Activated CD4-positive, alpha-beta T cell treated with anti-CD3 and anti-CD28 coated beads for 36 hours (primary cell): ENCODE results near the gene SLC11A1. TPM values are rescaled to one million over a fixed set of nuclear protein-coding genes. Genes with fewer than 3 reads are reported as not detected.

Experiments
- ATAC-seq: fragments of 200-7000 bp; cut with Tn5 transposase; one replicate; pipeline ENCODE4 v1.10.0; 2021; ENCODE audit warnings: mild to moderate bottlenecking, moderate library complexity
- CTCF ChIA-PET: fragments of 350-600 bp; sonication (Branson Sonifier 250); formaldehyde crosslinking; loops from one replicate; lab custom pipeline; 2021; ENCODE audit warnings: antibody characterized with exemption; lab: Charles Lee
- POLR2A ChIA-PET: fragments of 350-600 bp; sonication (Branson Sonifier 250); formaldehyde crosslinking; loops from one replicate; lab custom pipeline; 2021; ENCODE audit warnings: antibody characterized with exemption, inconsistent platforms; lab: Charles Lee
- DNase-seq: peaks from one replicate; pipeline ENCODE4 v3.0.0-alpha.2; 2020
- H3K27ac Mint-ChIP-seq: one replicate; pipeline ENCODE4 v1.8.0; 2021; ENCODE audit warnings: mixed read lengths
- H3K27me3 Mint-ChIP-seq: one replicate; pipeline ENCODE4 v1.8.0; 2021; ENCODE audit warnings: mixed read lengths
- H3K36me3 Mint-ChIP-seq: one replicate; pipeline ENCODE4 v1.8.0; 2021; ENCODE audit warnings: low read depth, mixed read lengths
- H3K4me1 Mint-ChIP-seq: one replicate; pipeline ENCODE4 v1.8.0; 2021; ENCODE audit warnings: mixed read lengths
- H3K4me3 Mint-ChIP-seq: one replicate; pipeline ENCODE4 v1.8.0; 2021; ENCODE audit warnings: mild to moderate bottlenecking, moderate library complexity, mixed read lengths
- H3K9me3 Mint-ChIP-seq: one replicate; pipeline ENCODE4 v1.8.0; 2021; ENCODE audit warnings: low read depth, mixed read lengths
- intact Hi-C, 2 experiments: fragments of 100-400 bp; cut with DNase I in 1 of 2; cut with micrococcal nuclease in 1 of 2; formaldehyde crosslinking; loops; one replicate each; pipeline versions ENCODE4 v1.14.2 to v1.15.1; 2022 to 2024; cut with DNase I, micrococcal nuclease
- total RNA-seq, 2 experiments: library from RNA; stranded (reverse); gene quantifications; one replicate each; pipeline ENCODE4 v1.2.3, GENCODE V29; 2021

Gene SLC11A1
- total RNA-seq, 2 experiments from 2014 or later, result 0.05 to 0.09 TPM

- H3K27me3 Mint-ChIP-seq, result no peaks in the 10 kb centered on the region
- peak overlapping the region; percentile 67 for H3K27ac Mint-ChIP-seq
- ChIA-PET POLR2A (no interaction called here), CTCF (interaction anchor here (0.7 to 1.2 kb wide), 4 partner anchors 41 to 97 kb away, joined by 3 to 6 read pairs (median 4); partner anchors contain the start of genes AAMP and PNKD)
- ATAC-seq, result peak; percentile 96
- intact Hi-C loops, result loop anchor here in 1 of 2 experiments (1.0 kb wide), 1 partner anchor 29 kb away; no protein-coding TSS in a partner anchor
- peaks cover 20% of the 10 kb centered on the region for H3K4me1 Mint-ChIP-seq
- peak overlapping the region; percentile 72 for H3K4me3 Mint-ChIP-seq
- peak; percentile 80 for DNase-seq
- no peaks in the 10 kb centered on the region for H3K36me3 Mint-ChIP-seq
- no peaks in the 10 kb centered on the region for H3K9me3 Mint-ChIP-seq
Measured at GRCh38 chr2:218367415-218368149, 14.5 kb upstream of the SLC11A1 start.

GRCh38 chr2:218368150-218368528, 13.9 kb upstream of the SLC11A1 start:
- no peaks in the 10 kb centered on the region for H3K36me3 Mint-ChIP-seq
- CTCF ChIA-PET, result interaction anchor here (0.8 to 1.2 kb wide), 2 partner anchors 66 to 98 kb away, joined by 3 read pairs; partner anchors contain the start of genes AAMP and PNKD
- no peaks in the 10 kb centered on the region for H3K27me3 Mint-ChIP-seq
- peaks cover 20% of the 10 kb centered on the region for H3K4me1 Mint-ChIP-seq
- intact Hi-C loops, result no loop called here
- DNase-seq (no peak), ATAC-seq (no peak)
- peak overlapping the region; percentile 63 for H3K27ac Mint-ChIP-seq
- H3K4me3 Mint-ChIP-seq, result peak overlapping the region; percentile 72
- POLR2A ChIA-PET, result no interaction called here
- no peaks in the 10 kb centered on the region for H3K9me3 Mint-ChIP-seq

GRCh38 chr2:218368621-218369153, 13.4 kb upstream of the SLC11A1 start:
- DNase-seq (no peak), ATAC-seq (no peak)
- peaks cover 20% of the 10 kb centered on the region for H3K4me1 Mint-ChIP-seq
- no peaks in the 10 kb centered on the region for H3K27me3 Mint-ChIP-seq
- H3K9me3 Mint-ChIP-seq, result no peaks in the 10 kb centered on the region
- no peaks in the 10 kb centered on the region for H3K36me3 Mint-ChIP-seq
- CTCF ChIA-PET, result interaction anchor here (1.2 to 1.5 kb wide), 2 partner anchors 15 to 24 kb away, joined by 4 to 5 read pairs; no protein-coding TSS in a partner anchor
- H3K27ac Mint-ChIP-seq, result no peak overlapping the region
- POLR2A ChIA-PET, result no interaction called here
- intact Hi-C loops, result no loop called here
- peak overlapping the region; percentile 72 for H3K4me3 Mint-ChIP-seq

- ATAC-seq, result no peak
- intact Hi-C loops, result no loop called here
- DNase-seq, result no peak
- ChIA-PET POLR2A (no interaction called here), CTCF (interaction anchor here (0.7 to 1.5 kb wide), 3 partner anchors 14 to 78 kb away, joined by 3 to 5 read pairs (median 4); no protein-coding TSS in a partner anchor)
- Mint-ChIP-seq H3K27ac (no peak overlapping the region), H3K4me3 (no peak overlapping the region), H3K4me1 (peaks cover 20% of the 10 kb centered on the region), H3K9me3 (no peaks in the 10 kb centered on the region), H3K27me3 (no peaks in the 10 kb centered on the region), H3K36me3 (no peaks in the 10 kb centered on the region)
Measured at GRCh38 chr2:218369330-218369729, 12.7 kb upstream of the SLC11A1 start.

- ChIA-PET CTCF (interaction anchor here (0.6 to 1.7 kb wide), 4 partner anchors 12 to 45 kb away, joined by 3 to 5 read pairs (median 4); no protein-coding TSS in a partner anchor), POLR2A (interaction anchor here (0.6 kb wide), 1 partner anchor 34 kb away, joined by 4 read pairs; no protein-coding TSS in a partner anchor)
- peaks cover 20% of the 10 kb centered on the region for H3K4me1 Mint-ChIP-seq
- H3K27me3 Mint-ChIP-seq, result no peaks in the 10 kb centered on the region
- H3K4me3 Mint-ChIP-seq, result no peak overlapping the region
- no peaks in the 10 kb centered on the region for H3K36me3 Mint-ChIP-seq
- H3K27ac Mint-ChIP-seq, result no peak overlapping the region
- DNase-seq (no peak), ATAC-seq (no peak)
- intact Hi-C loops, result no loop called here
- H3K9me3 Mint-ChIP-seq, result no peaks in the 10 kb centered on the region
Measured at GRCh38 chr2:218370410-218371063, 11.5 kb upstream of the SLC11A1 start.

- POLR2A ChIA-PET, result no interaction called here
Measured at GRCh38 chr2:218371983-218372350, 10.1 kb upstream of the SLC11A1 start.

GRCh38 chr2:218374795-218375194, 7.3 kb upstream of the SLC11A1 start:
- intact Hi-C loops, result no loop called here
- Mint-ChIP-seq H3K4me1 (peaks cover 4% of the 10 kb centered on the region), H3K36me3 (no peaks in the 10 kb centered on the region), H3K9me3 (no peaks in the 10 kb centered on the region), H3K27ac (no peak overlapping the region), H3K27me3 (no peaks in the 10 kb centered on the region), H3K4me3 (no peak overlapping the region)
- DNase-seq (no peak), ATAC-seq (no peak)
- CTCF ChIA-PET, result no interaction called here
- POLR2A ChIA-PET, result no interaction called here

More at GRCh38 chr2:218371983-218372350, 10.1 kb upstream of the SLC11A1 start:
- H3K4me3 Mint-ChIP-seq, result no peak overlapping the region
- H3K9me3 Mint-ChIP-seq, result no peaks in the 10 kb centered on the region
- peaks cover 17% of the 10 kb centered on the region for H3K4me1 Mint-ChIP-seq
- no peaks in the 10 kb centered on the region for H3K27me3 Mint-ChIP-seq
- intact Hi-C loops, result no loop called here
- no peak overlapping the region for H3K27ac Mint-ChIP-seq
- ATAC-seq (no peak), DNase-seq (no peak)
- CTCF ChIA-PET, result no interaction called here
- no peaks in the 10 kb centered on the region for H3K36me3 Mint-ChIP-seq

- H3K9me3 Mint-ChIP-seq, result no peaks in the 10 kb centered on the region
- ChIA-PET POLR2A (no interaction called here), CTCF (no interaction called here)
- H3K4me1 Mint-ChIP-seq, result peaks cover under 1% of the 10 kb centered on the region
- ATAC-seq (no peak), DNase-seq (no peak)
- no peaks in the 10 kb centered on the region for H3K36me3 Mint-ChIP-seq
- no peak overlapping the region for H3K4me3 Mint-ChIP-seq
- H3K27me3 Mint-ChIP-seq, result no peaks in the 10 kb centered on the region
- no peak overlapping the region for H3K27ac Mint-ChIP-seq
- intact Hi-C loops, result no loop called here
Measured at GRCh38 chr2:218375212-218375611, 6.9 kb upstream of the SLC11A1 start.

- CTCF ChIA-PET, result interaction anchor here (0.7 to 1.1 kb wide), 2 partner anchors 22 to 108 kb away, joined by 3 read pairs; partner anchors contain the start of genes AAMP, CATIP and PNKD
- no peaks in the 10 kb centered on the region for H3K27me3 Mint-ChIP-seq
- ATAC-seq, result no peak
- intact Hi-C loops, result no loop called here
- H3K36me3 Mint-ChIP-seq, result no peaks in the 10 kb centered on the region
- DNase-seq, result no peak
- H3K27ac Mint-ChIP-seq, result no peak overlapping the region
- H3K4me3 Mint-ChIP-seq, result no peak overlapping the region
- H3K4me1 Mint-ChIP-seq, result no peaks in the 10 kb centered on the region
- POLR2A ChIA-PET, result no interaction called here
- H3K9me3 Mint-ChIP-seq, result no peaks in the 10 kb centered on the region
Measured at GRCh38 chr2:218378053-218378452, 4.0 kb upstream of the SLC11A1 start.

GRCh38 chr2:218382785-218383184, 712 bp downstream of the SLC11A1 start:
- H3K4me1 Mint-ChIP-seq, result peaks cover 4% of the 10 kb centered on the region
- H3K9me3 Mint-ChIP-seq, result no peaks in the 10 kb centered on the region
- H3K27ac Mint-ChIP-seq, result no peak overlapping the region
- intact Hi-C loops, result no loop called here
- no peaks in the 10 kb centered on the region for H3K27me3 Mint-ChIP-seq
- ATAC-seq (no peak), DNase-seq (no peak)
- H3K36me3 Mint-ChIP-seq, result no peaks in the 10 kb centered on the region
- ChIA-PET CTCF (no interaction called here), POLR2A (no interaction called here)
- H3K4me3 Mint-ChIP-seq, result no peak overlapping the region

- H3K4me1 Mint-ChIP-seq, result peaks cover 4% of the 10 kb centered on the region
- no peaks in the 10 kb centered on the region for H3K9me3 Mint-ChIP-seq
- intact Hi-C loops, result no loop called here
- DNase-seq (no peak), ATAC-seq (no peak)
- H3K36me3 Mint-ChIP-seq, result no peaks in the 10 kb centered on the region
- no peaks in the 10 kb centered on the region for H3K27me3 Mint-ChIP-seq
- H3K27ac Mint-ChIP-seq, result no peak overlapping the region
- no peak overlapping the region for H3K4me3 Mint-ChIP-seq
- ChIA-PET POLR2A (no interaction called here), CTCF (interaction anchor here (0.6 to 1.0 kb wide), 4 partner anchors 11 to 105 kb away, joined by 3 to 4 read pairs (median 4); no protein-coding TSS in a partner anchor)
Measured at GRCh38 chr2:218383892-218384519, 1.9 kb downstream of the SLC11A1 start.
